ENCODE results near the gene KCNMA1. TPM values are rescaled to one million over a fixed set of nuclear protein-coding genes. Genes with fewer than 3 reads are reported as not detected.

Gene KCNMA1
- polyA plus RNA-seq, 1 donor: 19.6 TPM

- Histone ChIP-seq H3K27me3 (ENCODE audit: control insufficient read depth, insufficient read depth, low read length) (peaks cover 2% of the 10 kb centered on the region), H3K36me3 (ENCODE audit: control insufficient read depth, insufficient read depth, low read length) (no peaks in the 10 kb centered on the region), H3K9me3 (ENCODE audit: control insufficient read depth, low read depth, low read length) (no peaks in the 10 kb centered on the region), H3K27ac (ENCODE audit: low read length) (no peak overlapping the region), H3K4me1 (ENCODE audit: control insufficient read depth, insufficient read depth, low read length) (peaks cover 2% of the 10 kb centered on the region), H3K4me3 (ENCODE audit: low read length) (no peak overlapping the region)
- peak in 1 of 2 donors; percentile 17 for DNase-seq
- no CpG with 5 or more reads among the region's 1 CpG for WGBS (ENCODE audit: insufficient coverage, low lambda C conversion rate)
These were observed 605.9 kb downstream of the KCNMA1 start for GRCh38 chr10:77031531-77032187.

- Histone ChIP-seq H3K4me3 (ENCODE audit: low read length) (no peak overlapping the region), H3K4me1 (ENCODE audit: control insufficient read depth, insufficient read depth, low read length) (peaks cover 2% of the 10 kb centered on the region), H3K27me3 (ENCODE audit: control insufficient read depth, insufficient read depth, low read length) (peaks cover 2% of the 10 kb centered on the region), H3K36me3 (ENCODE audit: control insufficient read depth, insufficient read depth, low read length) (no peaks in the 10 kb centered on the region), H3K27ac (ENCODE audit: low read length) (no peak overlapping the region), H3K9me3 (ENCODE audit: control insufficient read depth, low read depth, low read length) (no peaks in the 10 kb centered on the region)
- DNase-seq: no peak
- 72% methylated on average over 2 of the region's 2 CpGs for WGBS (ENCODE audit: insufficient coverage, low lambda C conversion rate)
These were observed 606.6 kb downstream of the KCNMA1 start for GRCh38 chr10:77030974-77031373.

GRCh38 chr10:77029777-77030717, 607.6 kb downstream of the KCNMA1 start:
- Histone ChIP-seq H3K4me3 (ENCODE audit: low read length) (no peak overlapping the region), H3K9me3 (ENCODE audit: control insufficient read depth, low read depth, low read length) (no peaks in the 10 kb centered on the region), H3K27me3 (ENCODE audit: control insufficient read depth, insufficient read depth, low read length) (peaks cover 2% of the 10 kb centered on the region), H3K36me3 (ENCODE audit: control insufficient read depth, insufficient read depth, low read length) (no peaks in the 10 kb centered on the region), H3K27ac (ENCODE audit: low read length) (no peak overlapping the region), H3K4me1 (ENCODE audit: control insufficient read depth, insufficient read depth, low read length) (peaks cover 2% of the 10 kb centered on the region)
- WGBS (ENCODE audit: insufficient coverage, low lambda C conversion rate): 50% methylated on average over 2 of the region's 4 CpGs
- peak in 1 of 2 donors; percentile 36 for DNase-seq

- H3K27ac ChIP-seq (ENCODE audit: low read length): no peak overlapping the region
- DNase-seq: no peak
- no peaks in the 10 kb centered on the region for H3K27me3 ChIP-seq (ENCODE audit: control insufficient read depth, insufficient read depth, low read length)
- H3K4me3 ChIP-seq (ENCODE audit: low read length): no peak overlapping the region
- no peaks in the 10 kb centered on the region for H3K36me3 ChIP-seq (ENCODE audit: control insufficient read depth, insufficient read depth, low read length)
- no peaks in the 10 kb centered on the region for H3K9me3 ChIP-seq (ENCODE audit: control insufficient read depth, low read depth, low read length)
- H3K4me1 ChIP-seq (ENCODE audit: control insufficient read depth, insufficient read depth, low read length): peaks cover 2% of the 10 kb centered on the region
- WGBS (ENCODE audit: insufficient coverage, low lambda C conversion rate): no CpG with 5 or more reads among the region's 6 CpGs
These were observed 609.6 kb downstream of the KCNMA1 start for GRCh38 chr10:77028042-77028441.

- H3K4me3 ChIP-seq (ENCODE audit: low read length): no peak overlapping the region
- no CpG with 5 or more reads among the region's 9 CpGs for WGBS (ENCODE audit: insufficient coverage, low lambda C conversion rate)
These were observed 610.0 kb downstream of the KCNMA1 start for GRCh38 chr10:77027576-77027975.

GRCh38 chr10:77027141-77027540, 610.5 kb downstream of the KCNMA1 start:
- Histone ChIP-seq H3K36me3 (ENCODE audit: control insufficient read depth, insufficient read depth, low read length) (no peaks in the 10 kb centered on the region), H3K4me3 (ENCODE audit: low read length) (no peak overlapping the region), H3K27me3 (ENCODE audit: control insufficient read depth, insufficient read depth, low read length) (no peaks in the 10 kb centered on the region), H3K9me3 (ENCODE audit: control insufficient read depth, low read depth, low read length) (no peaks in the 10 kb centered on the region), H3K4me1 (ENCODE audit: control insufficient read depth, insufficient read depth, low read length) (peaks cover 2% of the 10 kb centered on the region), H3K27ac (ENCODE audit: low read length) (no peak overlapping the region)
- WGBS (ENCODE audit: insufficient coverage, low lambda C conversion rate): no CpG with 5 or more reads among the region's 2 CpGs
- no peak for DNase-seq

More at GRCh38 chr10:77027576-77027975, 610.0 kb downstream of the KCNMA1 start:
- H3K27me3 ChIP-seq (ENCODE audit: control insufficient read depth, insufficient read depth, low read length): no peaks in the 10 kb centered on the region
- DNase-seq: no peak
- H3K4me1 ChIP-seq (ENCODE audit: control insufficient read depth, insufficient read depth, low read length): peaks cover 2% of the 10 kb centered on the region
- no peak overlapping the region for H3K27ac ChIP-seq (ENCODE audit: low read length)
- H3K36me3 ChIP-seq (ENCODE audit: control insufficient read depth, insufficient read depth, low read length): no peaks in the 10 kb centered on the region
- H3K9me3 ChIP-seq (ENCODE audit: control insufficient read depth, low read depth, low read length): no peaks in the 10 kb centered on the region

GRCh38 chr10:77026148-77026547, 611.5 kb downstream of the KCNMA1 start:
- no peak for DNase-seq
- no peaks in the 10 kb centered on the region for H3K9me3 ChIP-seq (ENCODE audit: control insufficient read depth, low read depth, low read length)
- H3K4me1 ChIP-seq (ENCODE audit: control insufficient read depth, insufficient read depth, low read length): peaks cover 2% of the 10 kb centered on the region
- no peak overlapping the region for H3K27ac ChIP-seq (ENCODE audit: low read length)
- no peaks in the 10 kb centered on the region for H3K27me3 ChIP-seq (ENCODE audit: control insufficient read depth, insufficient read depth, low read length)
- no peak overlapping the region for H3K4me3 ChIP-seq (ENCODE audit: low read length)
- no peaks in the 10 kb centered on the region for H3K36me3 ChIP-seq (ENCODE audit: control insufficient read depth, insufficient read depth, low read length)
- WGBS (ENCODE audit: insufficient coverage, low lambda C conversion rate): 100% methylated on average over 3 of the region's 5 CpGs

- Histone ChIP-seq H3K9me3 (ENCODE audit: control insufficient read depth, low read depth, low read length) (no peaks in the 10 kb centered on the region), H3K27ac (ENCODE audit: low read length) (no peak overlapping the region), H3K27me3 (ENCODE audit: control insufficient read depth, insufficient read depth, low read length) (no peaks in the 10 kb centered on the region), H3K4me3 (ENCODE audit: low read length) (no peak overlapping the region), H3K36me3 (ENCODE audit: control insufficient read depth, insufficient read depth, low read length) (no peaks in the 10 kb centered on the region), H3K4me1 (ENCODE audit: control insufficient read depth, insufficient read depth, low read length) (peaks cover 2% of the 10 kb centered on the region)
- no peak for DNase-seq
These were observed 613.1 kb downstream of the KCNMA1 start for GRCh38 chr10:77024461-77024860.

GRCh38 chr10:77023396-77023795, 614.2 kb downstream of the KCNMA1 start:
- Histone ChIP-seq H3K27me3 (ENCODE audit: control insufficient read depth, insufficient read depth, low read length) (no peaks in the 10 kb centered on the region), H3K4me1 (ENCODE audit: control insufficient read depth, insufficient read depth, low read length) (peaks cover under 1% of the 10 kb centered on the region), H3K4me3 (ENCODE audit: low read length) (no peak overlapping the region), H3K9me3 (ENCODE audit: control insufficient read depth, low read depth, low read length) (no peaks in the 10 kb centered on the region), H3K36me3 (ENCODE audit: control insufficient read depth, insufficient read depth, low read length) (no peaks in the 10 kb centered on the region), H3K27ac (ENCODE audit: low read length) (no peak overlapping the region)
- WGBS (ENCODE audit: insufficient coverage, low lambda C conversion rate): 100% methylated on average over 1 of the region's 2 CpGs
- no peak for DNase-seq

- Histone ChIP-seq H3K27ac (ENCODE audit: low read length) (no peak overlapping the region), H3K4me3 (ENCODE audit: low read length) (no peak overlapping the region), H3K9me3 (ENCODE audit: control insufficient read depth, low read depth, low read length) (no peaks in the 10 kb centered on the region), H3K27me3 (ENCODE audit: control insufficient read depth, insufficient read depth, low read length) (no peaks in the 10 kb centered on the region), H3K4me1 (ENCODE audit: control insufficient read depth, insufficient read depth, low read length) (no peaks in the 10 kb centered on the region), H3K36me3 (ENCODE audit: control insufficient read depth, insufficient read depth, low read length) (no peaks in the 10 kb centered on the region)
- WGBS (ENCODE audit: insufficient coverage, low lambda C conversion rate): no CpG with 5 or more reads among the region's 4 CpGs
- no peak for DNase-seq
These were observed 614.9 kb downstream of the KCNMA1 start for GRCh38 chr10:77022671-77023070.
